NT2/D1 (cell line): ENCODE measurements around the gene HS6ST3.

Experiments
- DNase-seq: peaks from one replicate; pipeline ENCODE4 v3.0.0-alpha.2; 2011; ENCODE audit warnings: low read depth, low spot score
- H3K27me3 ChIP-seq: 2 replicates; pipeline ENCODE4 v1.6.0; 2011; ENCODE audit warnings: mild to moderate bottlenecking; ENCODE audit not compliant: insufficient read length, insufficient read depth
- H3K36me3 ChIP-seq: 2 replicates; pipeline ENCODE4 v1.6.1; 2011; ENCODE audit warnings: mild to moderate bottlenecking, low read length, mixed read lengths; ENCODE audit not compliant: insufficient read depth, insufficient read length
- H3K4me1 ChIP-seq: 2 replicates; pipeline ENCODE4 v1.5.1; 2011; ENCODE audit not compliant: insufficient read depth, insufficient read length
- H3K4me3 ChIP-seq: 2 replicates; pipeline ENCODE4 v1.5.1; 2011; ENCODE audit warnings: low read depth; ENCODE audit not compliant: insufficient read length
- H3K9ac ChIP-seq: 2 replicates; pipeline ENCODE4 v1.6.0; 2011; ENCODE audit warnings: low read depth; ENCODE audit not compliant: insufficient read length
- H3K9me3 ChIP-seq: 2 replicates; pipeline ENCODE4 v1.5.1; 2011; ENCODE audit warnings: mild to moderate bottlenecking, low read length; ENCODE audit not compliant: insufficient read depth
- SUZ12 ChIP-seq: IDR thresholded peaks from 2 replicates; pipeline ENCODE4 v1.6.1; 2011; ENCODE audit not compliant: insufficient read length, insufficient read depth; ENCODE audit errors: extremely low read depth
- YY1 ChIP-seq: IDR thresholded peaks from 2 replicates; pipeline ENCODE4 v1.6.1; 2011; ENCODE audit not compliant: insufficient read length, insufficient read depth
- ZNF274 ChIP-seq: IDR thresholded peaks from 2 replicates; pipeline ENCODE4 v1.6.1; 2011; ENCODE audit warnings: mild to moderate bottlenecking, low read depth, low read length

HS6ST3 gene

DNA sequence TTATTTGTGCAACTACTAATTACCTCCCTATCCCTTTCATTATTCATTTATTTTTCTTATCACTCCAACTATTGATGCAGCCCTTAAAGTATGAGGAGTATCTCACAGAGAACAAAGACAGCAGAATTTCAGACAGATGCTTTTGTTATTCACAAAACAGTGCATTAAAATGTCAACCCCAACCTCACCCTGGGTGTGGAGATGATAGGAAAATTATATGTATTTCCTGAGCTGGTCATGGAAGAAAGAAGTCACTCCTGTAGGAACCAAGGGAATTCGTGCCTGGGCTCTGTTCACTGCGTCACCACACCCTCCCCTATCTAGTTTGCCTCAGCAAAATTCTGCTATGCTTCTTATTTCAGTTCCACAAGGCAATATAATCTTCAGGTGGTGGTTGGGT is 588.9 kb downstream of the HS6ST3 start:
- Histone ChIP-seq H3K27me3 (no peaks in the 10 kb centered on the region), H3K9ac (no peak overlapping the region), H3K4me1 (no peaks in the 10 kb centered on the region), H3K9me3 (no peaks in the 10 kb centered on the region), H3K36me3 (no peaks in the 10 kb centered on the region), H3K4me3 (no peak overlapping the region)
- TF ChIP-seq ZNF274, result no peak
- TF ChIP-seq SUZ12, result no peak
- TF ChIP-seq YY1, result no peak
- DNase-seq, result no peak

DNA sequence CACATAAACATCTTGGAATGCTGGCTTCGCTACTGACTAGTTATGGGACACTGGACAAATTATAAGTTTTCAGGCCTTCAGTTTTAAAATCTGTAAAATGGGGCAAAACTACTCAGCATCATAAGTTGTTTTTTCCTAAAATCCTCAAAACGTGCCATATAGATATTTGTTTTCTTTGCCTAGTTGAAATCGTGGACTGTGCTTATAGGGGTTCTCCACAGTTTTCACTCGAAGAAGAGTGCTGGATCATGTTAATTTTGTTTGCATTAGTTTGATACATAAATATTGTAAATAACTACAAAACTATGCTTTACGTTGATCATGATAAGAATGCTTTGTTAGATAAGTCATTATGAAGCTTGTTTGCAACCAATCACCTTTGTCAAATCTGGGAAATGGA is 591.0 kb downstream of the HS6ST3 start:
- no peak for TF ChIP-seq ZNF274
- no peak for TF ChIP-seq YY1
- no peak for TF ChIP-seq SUZ12
- DNase-seq, result no peak
- Histone ChIP-seq H3K4me3 (no peak overlapping the region), H3K36me3 (no peaks in the 10 kb centered on the region), H3K9ac (no peak overlapping the region), H3K9me3 (no peaks in the 10 kb centered on the region), H3K27me3 (no peaks in the 10 kb centered on the region), H3K4me1 (no peaks in the 10 kb centered on the region)

DNA sequence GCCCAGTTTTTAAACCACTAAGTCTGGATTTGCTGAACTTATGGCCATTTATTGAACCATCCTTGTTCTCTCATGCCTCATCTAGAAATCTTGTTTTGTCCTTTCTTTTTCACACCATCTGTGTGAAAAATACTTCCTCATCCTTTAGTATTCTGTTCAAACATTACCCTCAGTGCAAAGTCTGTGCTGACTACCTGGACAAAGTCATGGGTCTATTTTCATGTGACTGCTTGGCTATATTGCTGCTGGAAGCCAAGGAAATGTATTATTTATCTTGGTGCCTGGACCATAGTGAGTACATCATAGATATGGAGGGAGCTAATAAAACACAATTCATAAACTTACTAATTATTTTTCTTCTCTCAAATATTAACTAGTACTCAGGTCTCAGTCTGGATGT is 591.9 kb downstream of the HS6ST3 start:
- Histone ChIP-seq H3K4me3 (no peak overlapping the region), H3K27me3 (no peaks in the 10 kb centered on the region), H3K9me3 (no peaks in the 10 kb centered on the region), H3K36me3 (no peaks in the 10 kb centered on the region), H3K4me1 (no peaks in the 10 kb centered on the region), H3K9ac (no peak overlapping the region)
- TF ChIP-seq SUZ12, result no peak
- TF ChIP-seq ZNF274, result no peak
- TF ChIP-seq YY1, result no peak
- no peak for DNase-seq

DNA sequence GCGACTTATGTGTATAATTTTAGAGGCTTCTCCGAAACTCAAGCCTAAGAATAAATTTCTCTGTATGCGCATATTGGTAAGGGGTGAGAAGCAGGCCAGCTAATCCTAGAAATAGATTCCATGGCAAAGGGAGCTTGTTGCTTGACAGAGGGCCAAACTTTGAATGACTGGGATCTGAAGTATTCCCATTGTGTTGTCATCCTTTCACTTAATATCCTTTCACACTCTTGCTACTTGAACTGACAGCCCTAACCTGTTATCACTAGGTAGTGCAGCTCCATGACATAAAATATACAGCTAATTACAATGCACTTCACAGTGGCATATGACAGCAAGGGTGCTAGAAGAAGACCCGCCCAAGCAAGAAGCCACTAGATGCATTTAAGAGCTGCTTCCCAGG is 594.6 kb downstream of the HS6ST3 start:
- no peak for DNase-seq
- TF ChIP-seq YY1 (no peak), SUZ12 (no peak), ZNF274 (no peak)
- H3K36me3 ChIP-seq, result no peaks in the 10 kb centered on the region
- H3K9ac ChIP-seq, result no peak overlapping the region
- no peak overlapping the region for H3K4me3 ChIP-seq
- no peaks in the 10 kb centered on the region for H3K27me3 ChIP-seq
- H3K4me1 ChIP-seq, result no peaks in the 10 kb centered on the region
- H3K9me3 ChIP-seq, result no peaks in the 10 kb centered on the region

DNA sequence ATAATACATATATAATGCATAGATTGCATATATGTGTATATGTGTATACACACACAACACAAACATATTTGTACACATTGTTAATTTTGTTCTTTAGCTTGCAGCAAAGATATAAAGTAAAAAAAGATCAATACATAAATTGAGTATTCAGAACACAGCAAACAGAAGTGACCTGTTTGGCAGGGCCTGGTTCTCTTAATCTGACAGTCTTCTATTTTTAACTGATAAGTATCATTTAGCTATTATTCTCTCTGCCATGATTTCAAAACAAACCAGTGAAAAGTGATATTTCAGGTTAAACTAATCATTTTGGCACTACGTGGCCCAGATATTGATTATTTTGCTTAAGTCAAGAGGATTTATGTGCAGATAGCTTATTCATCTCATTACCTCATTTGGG is 595.0 kb downstream of the HS6ST3 start:
- Histone ChIP-seq H3K9ac (no peak overlapping the region), H3K4me1 (no peaks in the 10 kb centered on the region), H3K36me3 (no peaks in the 10 kb centered on the region), H3K9me3 (no peaks in the 10 kb centered on the region), H3K27me3 (no peaks in the 10 kb centered on the region), H3K4me3 (no peak overlapping the region)
- DNase-seq, result no peak
- TF ChIP-seq ZNF274 (no peak), SUZ12 (no peak), YY1 (no peak)

DNA sequence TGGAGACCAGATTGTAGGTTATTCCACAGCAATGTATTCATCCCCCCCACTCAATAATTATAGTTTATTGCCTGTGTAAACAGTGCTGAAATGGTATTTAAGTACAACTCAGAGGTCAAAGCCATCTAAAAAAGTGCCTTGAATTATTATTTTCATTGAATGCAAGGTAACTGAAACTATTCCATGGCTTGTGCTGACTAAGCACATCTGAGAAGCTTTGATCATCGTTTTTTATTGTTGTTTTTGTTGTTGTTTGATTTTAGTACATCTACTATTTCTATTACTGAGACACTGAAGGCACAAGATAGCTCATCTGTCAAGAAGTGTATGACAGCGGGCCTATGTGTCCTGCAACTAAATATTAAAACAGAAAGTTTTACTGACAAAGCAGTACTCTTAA is 596.4 kb downstream of the HS6ST3 start:
- Histone ChIP-seq H3K4me3 (no peak overlapping the region), H3K27me3 (no peaks in the 10 kb centered on the region), H3K36me3 (no peaks in the 10 kb centered on the region), H3K9ac (no peak overlapping the region), H3K4me1 (no peaks in the 10 kb centered on the region), H3K9me3 (no peaks in the 10 kb centered on the region)
- TF ChIP-seq SUZ12 (no peak), ZNF274 (no peak), YY1 (no peak)
- no peak for DNase-seq

DNA sequence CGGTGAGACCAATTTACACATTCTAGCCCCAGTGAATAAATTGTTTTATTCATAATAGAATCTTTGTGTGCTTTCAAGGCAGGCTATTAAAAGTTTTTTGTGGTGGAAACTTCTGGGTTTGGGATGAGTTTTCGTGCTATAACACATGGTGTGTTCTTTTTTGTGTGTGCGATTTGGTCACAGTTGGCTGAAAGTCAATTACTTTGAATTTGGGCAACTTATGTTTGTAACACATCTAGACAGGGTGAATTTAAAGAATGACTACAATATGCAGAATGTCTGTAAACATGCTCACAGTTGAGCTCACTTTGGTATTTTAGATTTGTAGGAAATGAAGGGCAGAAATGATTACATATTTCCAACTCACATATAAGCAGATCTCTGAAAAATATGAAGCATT is 597.3 kb downstream of the HS6ST3 start:
- no peak overlapping the region for H3K9ac ChIP-seq
- no peaks in the 10 kb centered on the region for H3K4me1 ChIP-seq
- no peak for DNase-seq
- TF ChIP-seq YY1, result no peak
- no peak for TF ChIP-seq ZNF274
- TF ChIP-seq SUZ12, result no peak
- H3K27me3 ChIP-seq, result no peaks in the 10 kb centered on the region
- H3K36me3 ChIP-seq, result no peaks in the 10 kb centered on the region
- H3K4me3 ChIP-seq, result no peak overlapping the region
- no peaks in the 10 kb centered on the region for H3K9me3 ChIP-seq

DNA sequence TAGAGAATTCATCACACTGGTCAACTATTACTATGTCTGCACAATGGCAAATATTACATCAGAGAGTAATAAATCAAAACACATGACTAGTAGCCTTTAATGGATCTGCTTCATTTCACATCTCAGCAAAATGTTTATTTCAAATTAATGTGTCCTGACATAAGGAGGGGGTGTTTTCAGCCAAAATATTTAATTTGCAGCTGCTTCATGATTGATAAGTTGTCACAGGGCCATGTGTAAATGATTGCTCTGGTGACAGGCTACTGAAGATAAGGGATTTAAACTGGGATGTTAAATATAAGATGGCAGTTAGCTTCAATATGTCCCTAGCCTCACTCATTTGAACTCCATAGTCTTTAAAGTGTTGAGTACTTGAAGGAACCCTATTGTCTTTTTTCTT is 601.1 kb downstream of the HS6ST3 start:
- Histone ChIP-seq H3K4me1 (no peaks in the 10 kb centered on the region), H3K9ac (no peak overlapping the region), H3K4me3 (no peak overlapping the region), H3K36me3 (no peaks in the 10 kb centered on the region), H3K27me3 (no peaks in the 10 kb centered on the region), H3K9me3 (no peaks in the 10 kb centered on the region)
- no peak for DNase-seq
- TF ChIP-seq YY1 (no peak), ZNF274 (no peak)
